HG03575 (cell line): ENCODE data around the gene SH3GL1.

Experiments
- ATAC-seq: cut with Tn5 transposase; IDR thresholded peaks from one replicate; pipeline ENCODE4 v1.9.1; 2021; ENCODE audit not compliant: unreplicated experiment, insufficient number of reproducible peaks, low FRiP score; ENCODE audit errors: extremely low read depth

SH3GL1 gene

GRCh38 chr19:4400135-4400936 is at the start of gene SH3GL1:
Gene SH3GL1, minus strand, starts transcription at chr19:4400547. Its CDS starts 179 bp downstream, at chr19:4400368.
- ATAC-seq = no peak

- no peak for ATAC-seq
Measured at GRCh38 chr19:4449639-4450028, 49.3 kb upstream of the SH3GL1 start.

- no peak for ATAC-seq
Measured at GRCh38 chr19:4449022-4449638, 48.8 kb upstream of the SH3GL1 start.

- no peak for ATAC-seq
Measured at GRCh38 chr19:4448147-4448985, 48.0 kb upstream of the SH3GL1 start.

GRCh38 chr19:4447327-4448146 is 47.2 kb upstream of the SH3GL1 start:
- ATAC-seq = no peak

GRCh38 chr19:4446704-4447200 is 46.4 kb upstream of the SH3GL1 start:
- no peak for ATAC-seq

GRCh38 chr19:4445963-4446703 is 45.8 kb upstream of the SH3GL1 start:
- ATAC-seq = no peak

- no peak for ATAC-seq
Measured at GRCh38 chr19:4444765-4445741, 44.7 kb upstream of the SH3GL1 start.

GRCh38 chr19:4443966-4444764 is 43.8 kb upstream of the SH3GL1 start:
- no peak for ATAC-seq

- ATAC-seq = no peak
Measured at GRCh38 chr19:4443188-4443587, 42.8 kb upstream of the SH3GL1 start.

GRCh38 chr19:4442819-4443146 is 42.4 kb upstream of the SH3GL1 start:
- no peak for ATAC-seq

GRCh38 chr19:4441994-4442818 is 41.9 kb upstream of the SH3GL1 start:
- no peak for ATAC-seq

GRCh38 chr19:4439243-4439642 is 38.9 kb upstream of the SH3GL1 start:
- ATAC-seq = no peak

- no peak for ATAC-seq
Measured at GRCh38 chr19:4437103-4437502, 36.8 kb upstream of the SH3GL1 start.

- no peak for ATAC-seq
Measured at GRCh38 chr19:4436231-4436630, 35.9 kb upstream of the SH3GL1 start.

- ATAC-seq = no peak
Measured at GRCh38 chr19:4434391-4434790, 34.0 kb upstream of the SH3GL1 start.
